Activated B cell treated with CpG ODN at 0.5 μM for 24 hours (primary cell): ENCODE data around the gene PARVA. TPM values are rescaled to one million over a fixed set of nuclear protein-coding genes. Genes with fewer than 3 reads are reported as not detected.

ENCODE experiments used
- ATAC-seq: fragments of 200-7000 bp; cut with Tn5 transposase; one replicate; pipeline ENCODE4 v1.10.0; 2021; ENCODE audit warnings: low read depth, mild to moderate bottlenecking, moderate library complexity
- CTCF ChIA-PET: fragments of 350-600 bp; sonication (Branson Sonifier 250); formaldehyde crosslinking; loops from one replicate; lab custom pipeline; 2021; ENCODE audit warnings: antibody characterized with exemption; lab: Charles Lee
- POLR2A ChIA-PET: fragments of 350-600 bp; sonication (Branson Sonifier 250); formaldehyde crosslinking; loops from one replicate; lab custom pipeline; 2021; ENCODE audit warnings: antibody characterized with exemption; lab: Charles Lee
- DNase-seq: peaks from one replicate; pipeline ENCODE4 v3.0.0; 2022
- H3K27ac Mint-ChIP-seq: one replicate; pipeline ENCODE4 v1.8.0; 2020; ENCODE audit warnings: mixed read lengths
- H3K27me3 Mint-ChIP-seq: one replicate; pipeline ENCODE4 v1.8.0; 2021; ENCODE audit warnings: mixed read lengths
- H3K36me3 Mint-ChIP-seq: one replicate; pipeline ENCODE4 v1.8.0; 2021; ENCODE audit warnings: low read depth, mixed read lengths
- H3K4me1 Mint-ChIP-seq: one replicate; pipeline ENCODE4 v1.8.0; 2021; ENCODE audit warnings: mixed read lengths
- H3K4me3 Mint-ChIP-seq: one replicate; pipeline ENCODE4 v1.8.0; 2020; ENCODE audit warnings: mild to moderate bottlenecking, mixed read lengths
- H3K9me3 Mint-ChIP-seq: one replicate; pipeline ENCODE4 v1.8.0; 2020; ENCODE audit warnings: mixed read lengths
- CTCF ChIP-seq: fragments of 200-600 bp; IDR thresholded peaks from one replicate; pipeline ENCODE4 v1.8.0; 2022; ENCODE audit warnings: antibody characterized with exemption, mild to moderate bottlenecking
- intact Hi-C: fragments of 100-400 bp; cut with micrococcal nuclease; formaldehyde crosslinking; loops from one replicate; pipeline ENCODE4 v1.15.1; 2024
- total RNA-seq: library from RNA; stranded (reverse); gene quantifications from 2 replicates; pipeline ENCODE4 v1.2.3, GENCODE V29; 2022

The PARVA gene
- total RNA-seq, 1 donor from 2014 or later = not detected

GRCh38 chr11:12537778-12538401, 160.5 kb downstream of the PARVA start:
- Mint-ChIP-seq H3K27ac (no peak overlapping the region), H3K9me3 (no peaks in the 10 kb centered on the region), H3K27me3 (peaks cover 3% of the 10 kb centered on the region), H3K4me1 (no peaks in the 10 kb centered on the region), H3K36me3 (no peaks in the 10 kb centered on the region), H3K4me3 (no peak overlapping the region)
- CTCF ChIA-PET = no interaction called here
- DNase-seq = no peak
- intact Hi-C loops = no loop called here
- ATAC-seq = no peak
- POLR2A ChIA-PET = no interaction called here
- TF ChIP-seq CTCF = no peak

- CTCF ChIA-PET = no interaction called here
- Mint-ChIP-seq H3K4me3 (no peak overlapping the region), H3K9me3 (no peaks in the 10 kb centered on the region), H3K36me3 (no peaks in the 10 kb centered on the region), H3K4me1 (no peaks in the 10 kb centered on the region), H3K27me3 (peaks cover 3% of the 10 kb centered on the region), H3K27ac (no peak overlapping the region)
- intact Hi-C loops = no loop called here
- ATAC-seq (no peak), DNase-seq (no peak)
- POLR2A ChIA-PET = no interaction called here
- TF ChIP-seq CTCF = no peak
Measured at GRCh38 chr11:12538889-12539421, 161.6 kb downstream of the PARVA start.

- ATAC-seq (no peak), DNase-seq (no peak)
- intact Hi-C loops = no loop called here
- no peaks in the 10 kb centered on the region for H3K36me3 Mint-ChIP-seq
- peaks cover 3% of the 10 kb centered on the region for H3K27me3 Mint-ChIP-seq
- H3K4me3 Mint-ChIP-seq = no peak overlapping the region
- ChIA-PET POLR2A (no interaction called here), CTCF (no interaction called here)
- no peak for TF ChIP-seq CTCF
- no peak overlapping the region for H3K27ac Mint-ChIP-seq
- no peaks in the 10 kb centered on the region for H3K4me1 Mint-ChIP-seq
- no peaks in the 10 kb centered on the region for H3K9me3 Mint-ChIP-seq
Measured at GRCh38 chr11:12539572-12539971, 162.2 kb downstream of the PARVA start.

- DNase-seq (no peak), ATAC-seq (no peak)
- intact Hi-C loops = no loop called here
- Mint-ChIP-seq H3K27me3 (peaks cover 3% of the 10 kb centered on the region), H3K9me3 (no peaks in the 10 kb centered on the region), H3K27ac (no peak overlapping the region), H3K4me3 (no peak overlapping the region), H3K36me3 (no peaks in the 10 kb centered on the region), H3K4me1 (no peaks in the 10 kb centered on the region)
- CTCF ChIA-PET = no interaction called here
- POLR2A ChIA-PET = no interaction called here
- no peak for TF ChIP-seq CTCF
Measured at GRCh38 chr11:12540075-12540680, 162.8 kb downstream of the PARVA start.

- Mint-ChIP-seq H3K36me3 (no peaks in the 10 kb centered on the region), H3K27ac (no peak overlapping the region), H3K4me1 (no peaks in the 10 kb centered on the region), H3K9me3 (no peaks in the 10 kb centered on the region), H3K27me3 (peaks cover 3% of the 10 kb centered on the region), H3K4me3 (no peak overlapping the region)
- ChIA-PET CTCF (no interaction called here), POLR2A (no interaction called here)
- DNase-seq (no peak), ATAC-seq (no peak)
- intact Hi-C loops = no loop called here
- no peak for TF ChIP-seq CTCF
Measured at GRCh38 chr11:12540913-12541582, 163.7 kb downstream of the PARVA start.
